HG03457 (cell line): ENCODE measurements around the gene PTGIR.

Experiments used
- ATAC-seq: cut with Tn5 transposase; IDR thresholded peaks from one replicate; pipeline ENCODE4 v1.9.1; 2021; ENCODE audit warnings: moderate number of reproducible peaks; ENCODE audit not compliant: unreplicated experiment

The PTGIR gene

DNA sequence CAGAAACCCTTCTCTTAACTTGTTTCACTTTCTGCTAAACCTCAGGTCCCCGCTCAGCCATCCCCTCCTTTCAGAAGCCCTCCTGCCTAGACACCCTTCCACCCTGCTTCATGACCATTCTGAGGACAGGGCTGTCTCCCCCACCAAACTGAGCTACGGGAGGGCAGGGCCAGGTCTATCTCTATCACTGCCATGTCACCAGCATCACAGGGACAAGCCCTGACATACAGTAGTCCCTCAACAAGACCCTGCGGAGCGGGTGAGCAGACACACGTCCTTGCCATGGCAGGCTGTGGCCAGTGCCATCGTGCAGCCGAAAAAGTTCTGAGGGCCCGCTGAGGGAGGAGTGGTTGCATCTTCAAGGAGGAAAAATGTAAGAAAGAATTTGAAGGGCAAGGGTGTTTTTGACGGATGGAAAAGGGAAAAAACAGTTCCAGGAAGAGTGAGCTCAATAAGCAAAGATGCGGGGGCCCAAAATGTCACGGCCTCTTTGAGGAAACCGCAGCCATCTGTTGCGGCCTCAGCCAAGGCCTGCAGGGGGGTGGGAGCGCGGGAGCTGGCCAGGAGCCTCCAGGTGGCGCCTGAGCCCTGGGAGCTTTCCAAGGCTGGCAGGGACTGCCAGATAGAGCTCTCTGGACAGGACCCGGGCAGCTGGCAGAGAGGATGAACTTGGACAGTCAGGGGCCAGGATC, 8.1 kb downstream of the PTGIR start:
- no peak for ATAC-seq

- no peak for ATAC-seq
These were observed 8.9 kb downstream of the PTGIR start for GRCh38 chr19:46615966-46616365.

GRCh38 chr19:46614114-46614722, 10.7 kb downstream of the PTGIR start:
- ATAC-seq: no peak

DNA sequence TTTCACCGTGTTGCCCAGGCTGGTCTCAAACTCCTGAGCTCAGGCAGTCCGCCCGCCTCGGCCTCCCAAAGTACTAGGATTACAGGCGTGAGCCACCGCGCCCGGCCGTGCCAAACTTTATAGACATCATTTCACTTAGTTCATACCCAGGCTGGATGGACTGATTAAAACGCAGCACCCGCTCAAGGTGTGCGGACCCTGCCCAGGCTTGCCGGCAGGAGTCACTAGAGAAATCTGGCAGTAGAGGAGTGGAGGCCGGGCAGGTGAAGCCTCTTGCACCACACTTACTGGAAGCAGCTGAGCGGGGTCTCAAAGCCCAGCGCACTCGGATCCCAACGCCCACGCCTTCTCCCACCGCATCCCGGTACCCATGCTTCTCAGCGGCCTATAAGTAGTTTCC, 11.4 kb downstream of the PTGIR start:
- ATAC-seq: no peak

DNA sequence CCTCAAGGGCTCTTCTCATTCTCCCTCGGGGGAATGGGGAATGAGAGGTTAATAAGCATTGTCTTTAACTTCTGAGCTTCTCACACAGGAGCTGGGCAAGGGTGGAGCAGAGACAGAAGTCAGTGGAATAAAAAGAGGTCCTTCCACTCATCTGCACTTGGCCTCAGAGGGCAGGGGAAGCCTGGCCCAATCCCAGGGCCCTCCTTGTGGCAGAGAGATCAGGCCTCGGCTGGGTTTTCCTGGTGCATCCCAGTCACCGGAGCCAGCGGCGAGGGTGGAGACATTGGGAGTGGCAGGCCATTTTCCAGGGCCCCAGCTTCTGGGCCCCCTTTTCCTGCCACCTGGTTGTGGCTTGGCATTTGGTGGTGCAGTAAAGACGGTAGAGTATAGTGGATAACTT, 13.1 kb downstream of the PTGIR start:
- no peak for ATAC-seq

GRCh38 chr19:46610851-46611770, 13.8 kb downstream of the PTGIR start:
- no peak for ATAC-seq

GRCh38 chr19:46610413-46610775, 14.5 kb downstream of the PTGIR start:
- no peak for ATAC-seq

GRCh38 chr19:46609511-46610412, 15.1 kb downstream of the PTGIR start:
- ATAC-seq: no peak

DNA sequence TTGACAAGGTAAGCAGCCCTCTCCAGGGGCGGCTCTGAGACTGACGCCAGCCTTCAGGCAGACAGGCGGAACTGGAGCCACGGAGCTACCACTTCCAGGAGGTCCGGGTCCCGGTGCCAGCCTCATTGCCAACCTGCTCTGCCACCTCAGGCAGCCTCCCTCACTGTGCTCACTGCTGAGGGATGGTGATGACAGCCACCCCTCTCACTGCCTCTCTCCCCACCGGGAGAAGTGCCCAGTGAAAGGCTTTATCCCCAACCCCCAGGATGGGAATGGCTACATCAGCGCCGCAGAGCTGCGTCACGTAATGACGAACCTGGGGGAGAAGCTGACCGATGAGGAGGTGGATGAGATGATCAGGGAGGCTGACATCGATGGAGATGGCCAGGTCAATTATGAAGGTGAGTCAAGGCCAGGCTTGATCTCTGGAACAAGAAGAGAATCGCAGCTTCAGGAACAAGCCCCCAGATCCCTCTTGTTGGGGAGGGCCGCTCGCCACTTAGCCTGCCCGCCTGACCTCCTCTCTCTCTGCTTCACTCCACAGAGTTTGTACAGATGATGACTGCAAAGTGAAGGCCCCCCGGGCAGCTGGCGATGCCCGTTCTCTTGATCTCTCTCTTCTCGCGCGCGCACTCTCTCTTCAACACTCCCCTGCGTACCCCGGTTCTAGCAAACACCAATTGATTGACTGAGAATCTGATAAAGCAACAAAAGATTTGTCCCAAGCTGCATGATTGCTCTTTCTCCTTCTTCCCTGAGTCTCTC, 16.1 kb downstream of the PTGIR start:
- no peak for ATAC-seq

- ATAC-seq: no peak
These were observed 16.7 kb downstream of the PTGIR start for GRCh38 chr19:46608178-46608577.

DNA sequence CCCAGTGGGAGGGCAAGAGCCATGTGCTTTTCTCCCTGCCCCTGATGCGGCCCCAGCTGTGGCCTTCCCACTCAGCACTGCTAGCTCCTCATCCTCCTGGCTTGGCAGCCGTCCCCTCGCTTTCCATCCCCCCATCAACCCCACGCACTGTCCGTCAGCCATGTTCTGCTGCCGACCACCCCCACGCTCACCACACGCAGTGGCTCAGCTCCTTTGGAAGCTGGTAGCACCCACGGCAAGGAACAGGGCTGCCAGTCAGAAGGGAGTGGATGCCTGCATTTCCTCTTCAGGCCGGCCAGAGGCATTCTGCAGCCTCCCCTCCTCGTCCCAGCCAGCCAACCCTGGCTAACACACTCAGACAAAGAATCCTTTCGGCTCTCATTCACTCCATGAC, 17.4 kb downstream of the PTGIR start:
- ATAC-seq: no peak

- no peak for ATAC-seq
These were observed 18.0 kb downstream of the PTGIR start for GRCh38 chr19:46606681-46607447.

- ATAC-seq: no peak
These were observed 18.9 kb downstream of the PTGIR start for GRCh38 chr19:46606019-46606418.

DNA sequence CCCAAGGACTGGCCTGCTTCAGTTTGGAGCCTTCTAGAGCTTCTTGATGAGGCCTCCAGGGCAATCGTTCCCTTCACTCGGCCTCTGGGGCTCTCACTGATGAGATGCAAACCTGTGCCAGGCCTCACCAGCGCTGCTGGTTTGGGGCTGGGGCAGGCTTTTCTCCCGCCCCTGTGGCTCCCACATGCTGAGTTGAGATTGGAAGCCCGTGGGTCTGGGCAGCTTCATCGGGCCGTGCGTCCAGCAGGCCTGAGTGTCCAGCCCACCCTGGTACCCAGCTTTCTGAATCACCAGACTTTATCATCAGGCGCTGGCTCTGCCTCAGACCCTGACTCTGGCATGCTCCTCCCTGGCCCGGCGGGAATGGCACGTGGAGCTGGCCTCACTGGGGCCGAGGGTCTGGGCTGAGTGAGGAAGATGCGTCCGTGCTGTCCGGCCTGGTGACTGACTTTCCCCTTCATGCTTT, 19.5 kb downstream of the PTGIR start:
- ATAC-seq: no peak

- no peak for ATAC-seq
These were observed 20.0 kb downstream of the PTGIR start for GRCh38 chr19:46604781-46605355.

DNA sequence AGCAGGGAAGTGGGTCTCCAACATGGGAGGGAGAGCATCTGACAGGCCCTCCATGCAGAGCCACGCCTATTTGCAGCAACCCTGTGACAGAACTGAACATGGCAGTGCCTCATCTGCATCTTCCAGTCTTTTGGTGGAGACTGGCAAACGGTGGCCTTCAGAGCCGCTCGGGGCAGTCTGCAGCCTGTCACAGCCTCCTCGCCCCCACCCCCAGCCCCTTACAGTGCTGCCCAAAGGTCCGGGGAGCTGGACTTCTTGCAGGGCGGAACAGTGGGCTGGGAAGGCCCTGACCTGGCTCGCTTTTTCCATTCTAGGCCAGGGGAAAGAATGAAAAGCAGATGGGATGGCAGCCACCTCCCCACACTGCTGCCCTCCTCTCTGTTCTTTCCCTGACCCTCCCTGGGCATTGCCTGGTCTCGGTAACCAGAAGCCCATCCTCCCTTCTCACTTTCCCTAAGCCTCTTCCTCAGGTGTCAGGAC, 21.1 kb downstream of the PTGIR start:
- no peak for ATAC-seq

DNA sequence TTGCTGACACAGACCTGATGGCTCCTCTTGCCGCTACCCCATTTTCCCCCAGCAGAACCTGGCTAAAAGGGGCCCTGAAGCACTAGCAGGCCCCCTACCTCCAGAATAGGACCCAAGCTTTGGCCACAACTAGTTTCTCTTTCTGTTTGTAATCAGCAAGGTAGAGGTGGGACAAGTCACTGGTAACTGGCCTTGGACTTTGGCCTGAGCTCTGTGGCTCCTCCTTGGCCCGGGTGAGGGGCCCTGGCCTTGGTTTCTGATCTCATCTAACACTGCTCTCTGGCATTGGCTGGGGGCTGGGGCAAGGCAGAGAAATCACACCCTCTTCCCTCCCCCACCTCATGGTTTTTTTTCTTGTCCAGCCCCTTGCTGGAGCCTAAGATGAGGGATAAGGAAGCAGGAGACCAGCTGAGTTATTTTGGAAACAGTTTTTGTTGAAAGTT, 21.7 kb downstream of the PTGIR start:
- no peak for ATAC-seq

GRCh38 chr19:46602392-46603194, 22.3 kb downstream of the PTGIR start:
- ATAC-seq: no peak
